HEK293 (cell line): ENCODE measurements around the gene HMGN3.

Experiments used
- CTCF ChIA-PET: fragments of 350-600 bp; formaldehyde crosslinking; extraction: SDS; loops from one replicate; lab custom pipeline; 2021; ENCODE audit warnings: antibody characterized with exemption; lab: Yijun Ruan, JAX
- POLR2A ChIA-PET: fragments of 300-600 bp; formaldehyde crosslinking; extraction: SDS; loops from one replicate; lab custom pipeline; 2020; ENCODE audit warnings: antibody characterized with exemption, inconsistent platforms; lab: Yijun Ruan, JAX
- H3K27ac ChIP-seq: fragments of 200-500 bp; sonication (Bioruptor generic); 2 replicates; pipeline ENCODE4 v1.5.1; 2014; ENCODE audit warnings: low read depth, low read length, control low read depth, inconsistent platforms; ENCODE audit errors: extremely low read depth
- H3K36me3 ChIP-seq, 2 experiments: fragments of 200-500 bp in 1 of 2; sonication (Bioruptor generic) in 1 of 2; 1 replicate in 1 of 2; 2 replicates in 1 of 2; pipeline ENCODE4 v1.5.1; 2014 to 2017; ENCODE audit warnings: inconsistent platforms in 2 of 2, low read length in 2 of 2; ENCODE audit not compliant: control insufficient read depth in 2 of 2, insufficient read depth in 1 of 2
- H3K4me1 ChIP-seq: fragments of 200-500 bp; sonication (Bioruptor generic); 2 replicates; pipeline ENCODE4 v1.5.1; 2014; ENCODE audit warnings: mild to moderate bottlenecking, low read length, inconsistent platforms; ENCODE audit not compliant: control insufficient read depth, insufficient read depth
- H3K4me3 ChIP-seq: 2 replicates; pipeline ENCODE4 v1.5.1; 2011; ENCODE audit warnings: low read depth, mild to moderate bottlenecking, control low read depth, low read length, moderate library complexity
- H3K9me3 ChIP-seq: fragments of 200-500 bp; sonication (Bioruptor generic); 2 replicates; pipeline ENCODE4 v1.5.1; 2014; ENCODE audit warnings: low read depth, low read length, inconsistent platforms; ENCODE audit not compliant: control insufficient read depth, insufficient read depth
- HOXD13 ChIP-seq: sonication (generic); formaldehyde crosslinking; IDR thresholded peaks from 2 replicates; pipeline ENCODE4 v1.8.0; 2022; ENCODE audit warnings: missing genetic modification reagents, borderline replicate concordance
- KLF9 ChIP-seq: fragments of 450-650 bp; formaldehyde crosslinking; IDR thresholded peaks from 2 replicates; pipeline ENCODE4 v1.5.1; 2016; ENCODE audit warnings: missing biosample characterization, missing genetic modification characterization, low read depth
- SETDB1 ChIP-seq: IDR thresholded peaks from one replicate; pipeline ENCODE4 v1.6.1; 2017; ENCODE audit warnings: mild to moderate bottlenecking, low read length, moderate library complexity, mixed read lengths; ENCODE audit not compliant: insufficient read length
- ZBTB48 ChIP-seq: fragments of 450-650 bp; formaldehyde crosslinking; IDR thresholded peaks from 2 replicates; pipeline ENCODE4 v1.5.1; 2016; ENCODE audit warnings: missing biosample characterization, missing genetic modification characterization
- ZBTB8A ChIP-seq: fragments of 450-650 bp; formaldehyde crosslinking; IDR thresholded peaks from 2 replicates; pipeline ENCODE4 v1.5.1; 2016; ENCODE audit warnings: missing biosample characterization, missing genetic modification characterization
- ZNF10 ChIP-seq: fragments of 450-650 bp; formaldehyde crosslinking; IDR thresholded peaks from 2 replicates; pipeline ENCODE4 v1.5.1; 2017; ENCODE audit warnings: missing biosample characterization, missing genetic modification characterization
- ZNF114 ChIP-seq: fragments of 450-650 bp; formaldehyde crosslinking; IDR thresholded peaks from 2 replicates; pipeline ENCODE4 v1.5.0; 2017; ENCODE audit warnings: missing biosample characterization, missing genetic modification characterization
- ZNF132 ChIP-seq: fragments of 450-650 bp; formaldehyde crosslinking; IDR thresholded peaks from 2 replicates; pipeline ENCODE4 v1.5.1; 2017; ENCODE audit warnings: missing biosample characterization, missing genetic modification characterization, borderline replicate concordance
- ZNF140 ChIP-seq: fragments of 450-650 bp; formaldehyde crosslinking; IDR thresholded peaks from 2 replicates; pipeline ENCODE4 v1.5.1; 2016; ENCODE audit warnings: missing biosample characterization, missing genetic modification characterization
- ZNF16 ChIP-seq: fragments of 450-650 bp; formaldehyde crosslinking; IDR thresholded peaks from 2 replicates; pipeline ENCODE4 v1.5.1; 2016; ENCODE audit warnings: low read depth, missing biosample characterization, missing genetic modification characterization
- ZNF350 ChIP-seq: fragments of 450-650 bp; formaldehyde crosslinking; IDR thresholded peaks from 2 replicates; pipeline ENCODE4 v1.5.0; 2017; ENCODE audit warnings: missing biosample characterization, mild to moderate bottlenecking, missing genetic modification characterization
- ZNF433 ChIP-seq: fragments of 450-650 bp; formaldehyde crosslinking; IDR thresholded peaks from 2 replicates; pipeline ENCODE4 v1.5.1; 2016; ENCODE audit warnings: missing biosample characterization, missing genetic modification characterization, low read depth
- ZNF529 ChIP-seq: fragments of 450-650 bp; formaldehyde crosslinking; IDR thresholded peaks from 2 replicates; pipeline ENCODE4 v1.5.1; 2017; ENCODE audit warnings: missing genetic modification characterization, missing biosample characterization; ENCODE audit not compliant: insufficient replicate concordance
- ZNF530 ChIP-seq: fragments of 450-650 bp; formaldehyde crosslinking; IDR thresholded peaks from 2 replicates; pipeline ENCODE4 v1.5.1; 2016; ENCODE audit warnings: low read depth, missing biosample characterization, missing genetic modification characterization
- ZNF544 ChIP-seq: fragments of 450-650 bp; formaldehyde crosslinking; IDR thresholded peaks from 2 replicates; pipeline ENCODE4 v1.5.0; 2017; ENCODE audit warnings: missing biosample characterization, missing genetic modification characterization
- ZNF629 ChIP-seq: fragments of 450-650 bp; formaldehyde crosslinking; IDR thresholded peaks from 2 replicates; pipeline ENCODE4 v1.5.1; 2017; ENCODE audit warnings: missing biosample characterization, missing genetic modification characterization
- ZNF792 ChIP-seq: fragments of 450-650 bp; formaldehyde crosslinking; IDR thresholded peaks from 2 replicates; pipeline ENCODE4 v1.5.1; 2016; ENCODE audit warnings: missing biosample characterization, missing genetic modification characterization
- ZNF843 ChIP-seq: fragments of 450-650 bp; formaldehyde crosslinking; IDR thresholded peaks from 2 replicates; pipeline ENCODE4 v1.5.1; 2016; ENCODE audit warnings: missing biosample characterization, missing genetic modification characterization
- TF ChIP-seq, protein P1 (sequence below): fragments of 450-650 bp; formaldehyde crosslinking; IDR thresholded peaks from 2 replicates; pipeline ENCODE4 v1.5.1; 2016; ENCODE audit warnings: missing biosample characterization, missing genetic modification characterization, borderline replicate concordance
- TF ChIP-seq, protein P2 (sequence below): fragments of 450-650 bp; formaldehyde crosslinking; IDR thresholded peaks from 2 replicates; pipeline ENCODE4 v1.5.1; 2016; ENCODE audit warnings: missing biosample characterization, missing genetic modification characterization
- TF ChIP-seq, protein P3 (sequence below): fragments of 450-650 bp; formaldehyde crosslinking; IDR thresholded peaks from 2 replicates; pipeline ENCODE4 v1.5.1; 2016; ENCODE audit warnings: missing biosample characterization, missing genetic modification characterization, borderline replicate concordance
- TF ChIP-seq, protein P4 (sequence below): fragments of 450-650 bp; formaldehyde crosslinking; IDR thresholded peaks from 2 replicates; pipeline ENCODE4 v1.5.1; 2016; ENCODE audit warnings: missing biosample characterization, missing genetic modification characterization
- TF ChIP-seq, protein P5 (sequence below): fragments of 450-650 bp; formaldehyde crosslinking; IDR thresholded peaks from 2 replicates; pipeline ENCODE4 v1.5.1; 2016; ENCODE audit warnings: missing biosample characterization, missing genetic modification characterization
- TF ChIP-seq, protein P6 (sequence below): fragments of 450-650 bp; formaldehyde crosslinking; IDR thresholded peaks from 2 replicates; pipeline ENCODE4 v1.5.1; 2017; ENCODE audit warnings: missing biosample characterization, missing genetic modification characterization

Gene HMGN3

DNA sequence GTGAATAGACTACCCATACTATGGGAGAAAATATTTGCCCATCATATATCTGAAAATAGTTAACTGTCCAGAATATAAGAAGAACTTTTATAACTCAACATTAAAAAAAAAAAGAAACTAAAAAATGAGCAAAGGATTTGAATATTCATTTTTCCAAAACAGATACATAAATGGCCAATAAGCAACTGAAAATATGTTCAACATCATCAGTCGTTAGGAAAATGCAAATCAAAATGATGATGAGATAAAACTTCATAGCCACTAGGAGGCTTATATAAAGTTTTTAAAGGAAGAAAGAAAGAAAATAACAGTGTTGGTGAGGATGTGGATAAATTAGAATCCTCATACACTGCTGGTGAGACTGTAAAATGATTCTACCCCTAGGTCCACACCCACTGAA is 32.6 kb upstream of the HMGN3 start (continued):
- TF ChIP-seq, protein P1, sequence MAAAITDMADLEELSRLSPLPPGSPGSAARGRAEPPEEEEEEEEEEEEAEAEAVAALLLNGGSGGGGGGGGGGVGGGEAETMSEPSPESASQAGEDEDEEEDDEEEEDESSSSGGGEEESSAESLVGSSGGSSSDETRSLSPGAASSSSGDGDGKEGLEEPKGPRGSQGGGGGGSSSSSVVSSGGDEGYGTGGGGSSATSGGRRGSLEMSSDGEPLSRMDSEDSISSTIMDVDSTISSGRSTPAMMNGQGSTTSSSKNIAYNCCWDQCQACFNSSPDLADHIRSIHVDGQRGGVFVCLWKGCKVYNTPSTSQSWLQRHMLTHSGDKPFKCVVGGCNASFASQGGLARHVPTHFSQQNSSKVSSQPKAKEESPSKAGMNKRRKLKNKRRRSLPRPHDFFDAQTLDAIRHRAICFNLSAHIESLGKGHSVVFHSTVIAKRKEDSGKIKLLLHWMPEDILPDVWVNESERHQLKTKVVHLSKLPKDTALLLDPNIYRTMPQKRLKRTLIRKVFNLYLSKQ, result no peak
- no peak for TF ChIP-seq SETDB1
- TF ChIP-seq, protein P2, sequence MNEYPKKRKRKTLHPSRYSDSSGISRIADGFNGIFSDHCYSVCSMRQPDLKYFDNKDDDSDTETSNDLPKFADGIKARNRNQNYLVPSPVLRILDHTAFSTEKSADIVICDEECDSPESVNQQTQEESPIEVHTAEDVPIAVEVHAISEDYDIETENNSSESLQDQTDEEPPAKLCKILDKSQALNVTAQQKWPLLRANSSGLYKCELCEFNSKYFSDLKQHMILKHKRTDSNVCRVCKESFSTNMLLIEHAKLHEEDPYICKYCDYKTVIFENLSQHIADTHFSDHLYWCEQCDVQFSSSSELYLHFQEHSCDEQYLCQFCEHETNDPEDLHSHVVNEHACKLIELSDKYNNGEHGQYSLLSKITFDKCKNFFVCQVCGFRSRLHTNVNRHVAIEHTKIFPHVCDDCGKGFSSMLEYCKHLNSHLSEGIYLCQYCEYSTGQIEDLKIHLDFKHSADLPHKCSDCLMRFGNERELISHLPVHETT (tag by site-specific recombination), result no peak
- no peak for TF ChIP-seq ZNF132 (tag by site-specific recombination)
- no peak for TF ChIP-seq ZNF140 (tag by site-specific recombination)
- TF ChIP-seq ZNF544 (tag by site-specific recombination), result no peak
- TF ChIP-seq ZNF843, result no peak
- TF ChIP-seq, protein P3, sequence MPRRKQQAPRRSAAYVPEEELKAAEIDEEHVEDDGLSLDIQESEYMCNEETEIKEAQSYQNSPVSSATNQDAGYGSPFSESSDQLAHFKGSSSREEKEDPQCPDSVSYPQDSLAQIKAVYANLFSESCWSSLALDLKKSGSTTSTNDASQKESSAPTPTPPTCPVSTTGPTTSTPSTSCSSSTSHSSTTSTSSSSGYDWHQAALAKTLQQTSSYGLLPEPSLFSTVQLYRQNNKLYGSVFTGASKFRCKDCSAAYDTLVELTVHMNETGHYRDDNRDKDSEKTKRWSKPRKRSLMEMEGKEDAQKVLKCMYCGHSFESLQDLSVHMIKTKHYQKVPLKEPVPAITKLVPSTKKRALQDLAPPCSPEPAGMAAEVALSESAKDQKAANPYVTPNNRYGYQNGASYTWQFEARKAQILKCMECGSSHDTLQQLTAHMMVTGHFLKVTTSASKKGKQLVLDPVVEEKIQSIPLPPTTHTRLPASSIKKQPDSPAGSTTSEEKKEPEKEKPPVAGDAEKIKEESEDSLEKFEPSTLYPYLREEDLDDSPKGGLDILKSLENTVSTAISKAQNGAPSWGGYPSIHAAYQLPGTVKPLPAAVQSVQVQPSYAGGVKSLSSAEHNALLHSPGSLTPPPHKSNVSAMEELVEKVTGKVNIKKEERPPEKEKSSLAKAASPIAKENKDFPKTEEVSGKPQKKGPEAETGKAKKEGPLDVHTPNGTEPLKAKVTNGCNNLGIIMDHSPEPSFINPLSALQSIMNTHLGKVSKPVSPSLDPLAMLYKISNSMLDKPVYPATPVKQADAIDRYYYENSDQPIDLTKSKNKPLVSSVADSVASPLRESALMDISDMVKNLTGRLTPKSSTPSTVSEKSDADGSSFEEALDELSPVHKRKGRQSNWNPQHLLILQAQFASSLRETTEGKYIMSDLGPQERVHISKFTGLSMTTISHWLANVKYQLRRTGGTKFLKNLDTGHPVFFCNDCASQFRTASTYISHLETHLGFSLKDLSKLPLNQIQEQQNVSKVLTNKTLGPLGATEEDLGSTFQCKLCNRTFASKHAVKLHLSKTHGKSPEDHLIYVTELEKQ (tag by site-specific recombination), result no peak
- TF ChIP-seq ZNF10 (tag by site-specific recombination), result no peak

DNA sequence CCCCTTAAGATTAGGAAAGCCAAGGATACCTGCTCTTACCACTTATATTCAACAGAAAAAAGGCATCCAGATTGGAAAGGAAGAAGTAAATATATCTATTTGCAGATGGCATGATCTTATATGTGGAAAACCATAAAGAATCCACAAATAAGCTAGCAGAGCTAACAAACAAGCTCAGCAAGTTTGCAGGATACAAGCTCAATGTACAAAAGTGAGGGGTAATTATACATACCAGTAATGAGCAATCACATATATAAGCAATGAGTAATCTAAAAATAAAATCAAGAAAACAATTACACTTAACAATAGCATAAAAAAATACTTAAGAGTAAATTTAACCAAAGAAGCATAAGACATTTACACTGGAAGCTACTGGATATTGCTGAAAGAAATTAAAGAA is 31.6 kb upstream of the HMGN3 start:
- Histone ChIP-seq H3K4me1 (no peaks in the 10 kb centered on the region), H3K9me3 (no peaks in the 10 kb centered on the region), H3K4me3 (no peak overlapping the region), H3K36me3 (no peaks in the 10 kb centered on the region), H3K27ac (no peak overlapping the region)
- POLR2A ChIA-PET, result no interaction called here
- TF ChIP-seq ZNF16, result no peak
- TF ChIP-seq KLF9 (tag by site-specific recombination), result no peak
- TF ChIP-seq, protein P4, sequence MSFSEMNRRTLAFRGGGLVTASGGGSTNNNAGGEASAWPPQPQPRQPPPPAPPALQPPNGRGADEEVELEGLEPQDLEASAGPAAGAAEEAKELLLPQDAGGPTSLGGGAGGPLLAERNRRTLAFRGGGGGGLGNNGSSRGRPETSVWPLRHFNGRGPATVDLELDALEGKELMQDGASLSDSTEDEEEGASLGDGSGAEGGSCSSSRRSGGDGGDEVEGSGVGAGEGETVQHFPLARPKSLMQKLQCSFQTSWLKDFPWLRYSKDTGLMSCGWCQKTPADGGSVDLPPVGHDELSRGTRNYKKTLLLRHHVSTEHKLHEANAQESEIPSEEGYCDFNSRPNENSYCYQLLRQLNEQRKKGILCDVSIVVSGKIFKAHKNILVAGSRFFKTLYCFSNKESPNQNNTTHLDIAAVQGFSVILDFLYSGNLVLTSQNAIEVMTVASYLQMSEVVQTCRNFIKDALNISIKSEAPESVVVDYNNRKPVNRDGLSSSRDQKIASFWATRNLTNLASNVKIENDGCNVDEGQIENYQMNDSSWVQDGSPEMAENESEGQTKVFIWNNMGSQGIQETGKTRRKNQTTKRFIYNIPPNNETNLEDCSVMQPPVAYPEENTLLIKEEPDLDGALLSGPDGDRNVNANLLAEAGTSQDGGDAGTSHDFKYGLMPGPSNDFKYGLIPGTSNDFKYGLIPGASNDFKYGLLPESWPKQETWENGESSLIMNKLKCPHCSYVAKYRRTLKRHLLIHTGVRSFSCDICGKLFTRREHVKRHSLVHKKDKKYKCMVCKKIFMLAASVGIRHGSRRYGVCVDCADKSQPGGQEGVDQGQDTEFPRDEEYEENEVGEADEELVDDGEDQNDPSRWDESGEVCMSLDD (tag by site-specific recombination), result no peak
- TF ChIP-seq ZNF114 (tag by site-specific recombination), result no peak
- TF ChIP-seq ZBTB8A (tag by site-specific recombination), result no peak
- no peak for TF ChIP-seq ZNF433 (tag by site-specific recombination)
- no peak for TF ChIP-seq ZNF530
- TF ChIP-seq HOXD13 (CRISPR knock-in tag), result no peak
- TF ChIP-seq, protein P5, sequence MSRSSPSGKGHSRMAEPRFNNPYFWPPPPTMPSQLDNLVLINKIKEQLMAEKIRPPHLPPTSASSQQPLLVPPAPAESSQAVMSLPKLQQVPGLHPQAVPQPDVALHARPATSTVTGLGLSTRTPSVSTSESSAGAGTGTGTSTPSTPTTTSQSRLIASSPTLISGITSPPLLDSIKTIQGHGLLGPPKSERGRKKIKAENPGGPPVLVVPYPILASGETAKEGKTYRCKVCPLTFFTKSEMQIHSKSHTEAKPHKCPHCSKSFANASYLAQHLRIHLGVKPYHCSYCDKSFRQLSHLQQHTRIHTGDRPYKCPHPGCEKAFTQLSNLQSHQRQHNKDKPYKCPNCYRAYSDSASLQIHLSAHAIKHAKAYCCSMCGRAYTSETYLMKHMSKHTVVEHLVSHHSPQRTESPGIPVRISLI (tag by site-specific recombination), result no peak
- TF ChIP-seq ZNF792, result no peak
- TF ChIP-seq ZNF132 (tag by site-specific recombination), result no peak
- no peak for TF ChIP-seq ZNF529 (tag by site-specific recombination)
- TF ChIP-seq ZNF350 (tag by site-specific recombination), result no peak
- TF ChIP-seq ZBTB48 (tag by site-specific recombination), result no peak
- TF ChIP-seq, protein P6, sequence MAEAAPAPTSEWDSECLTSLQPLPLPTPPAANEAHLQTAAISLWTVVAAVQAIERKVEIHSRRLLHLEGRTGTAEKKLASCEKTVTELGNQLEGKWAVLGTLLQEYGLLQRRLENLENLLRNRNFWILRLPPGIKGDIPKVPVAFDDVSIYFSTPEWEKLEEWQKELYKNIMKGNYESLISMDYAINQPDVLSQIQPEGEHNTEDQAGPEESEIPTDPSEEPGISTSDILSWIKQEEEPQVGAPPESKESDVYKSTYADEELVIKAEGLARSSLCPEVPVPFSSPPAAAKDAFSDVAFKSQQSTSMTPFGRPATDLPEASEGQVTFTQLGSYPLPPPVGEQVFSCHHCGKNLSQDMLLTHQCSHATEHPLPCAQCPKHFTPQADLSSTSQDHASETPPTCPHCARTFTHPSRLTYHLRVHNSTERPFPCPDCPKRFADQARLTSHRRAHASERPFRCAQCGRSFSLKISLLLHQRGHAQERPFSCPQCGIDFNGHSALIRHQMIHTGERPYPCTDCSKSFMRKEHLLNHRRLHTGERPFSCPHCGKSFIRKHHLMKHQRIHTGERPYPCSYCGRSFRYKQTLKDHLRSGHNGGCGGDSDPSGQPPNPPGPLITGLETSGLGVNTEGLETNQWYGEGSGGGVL (tag by site-specific recombination), result no peak
- no peak for TF ChIP-seq ZNF629
- CTCF ChIA-PET, result no interaction called here
